ENCODE data around the gene KCTD7.
"Not testable (repeated sequence)": the region's sequence is repeated elsewhere in the genome, so short reads cannot be mapped to it uniquely, and the experiment has no call there.

KCTD7 gene

DNA sequence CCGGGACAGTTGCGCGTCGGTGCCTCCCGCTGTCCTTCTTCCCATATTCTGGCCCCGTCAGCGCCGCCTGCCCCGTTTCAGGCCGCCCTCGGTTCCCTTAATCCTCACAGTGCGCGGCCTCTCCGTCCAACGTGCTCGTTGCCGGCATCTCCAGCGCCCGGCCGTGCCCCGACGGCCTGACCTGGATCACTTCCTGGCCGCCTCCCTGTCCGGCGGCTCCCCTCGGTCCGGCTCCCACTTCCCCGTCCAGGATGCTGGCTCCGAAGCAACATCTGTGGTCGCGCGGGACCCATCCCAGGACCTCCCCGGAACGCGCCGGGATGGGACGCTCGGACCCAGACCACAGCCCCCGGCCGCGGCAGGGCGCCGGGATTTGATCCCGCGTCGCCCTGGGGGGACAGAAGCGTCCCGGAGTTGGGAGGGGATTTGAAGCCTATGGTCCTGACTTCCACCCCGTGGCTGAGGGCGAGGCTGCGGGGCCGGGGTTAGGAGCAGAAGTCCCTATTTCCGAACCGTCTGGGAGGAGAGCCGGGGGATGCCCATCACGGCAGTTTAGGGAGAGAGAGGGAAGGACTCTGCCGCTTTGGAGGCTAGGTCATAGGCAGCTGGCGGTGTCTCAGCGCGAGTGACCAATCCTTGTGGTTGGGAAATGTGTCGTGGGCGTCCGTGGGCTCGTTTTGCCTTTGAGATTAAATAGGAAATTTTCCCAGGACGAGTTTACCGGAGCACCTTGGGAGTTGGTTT lies 53.8 kb downstream of the KCTD7 start:
- no peak for DNase-seq

DNA sequence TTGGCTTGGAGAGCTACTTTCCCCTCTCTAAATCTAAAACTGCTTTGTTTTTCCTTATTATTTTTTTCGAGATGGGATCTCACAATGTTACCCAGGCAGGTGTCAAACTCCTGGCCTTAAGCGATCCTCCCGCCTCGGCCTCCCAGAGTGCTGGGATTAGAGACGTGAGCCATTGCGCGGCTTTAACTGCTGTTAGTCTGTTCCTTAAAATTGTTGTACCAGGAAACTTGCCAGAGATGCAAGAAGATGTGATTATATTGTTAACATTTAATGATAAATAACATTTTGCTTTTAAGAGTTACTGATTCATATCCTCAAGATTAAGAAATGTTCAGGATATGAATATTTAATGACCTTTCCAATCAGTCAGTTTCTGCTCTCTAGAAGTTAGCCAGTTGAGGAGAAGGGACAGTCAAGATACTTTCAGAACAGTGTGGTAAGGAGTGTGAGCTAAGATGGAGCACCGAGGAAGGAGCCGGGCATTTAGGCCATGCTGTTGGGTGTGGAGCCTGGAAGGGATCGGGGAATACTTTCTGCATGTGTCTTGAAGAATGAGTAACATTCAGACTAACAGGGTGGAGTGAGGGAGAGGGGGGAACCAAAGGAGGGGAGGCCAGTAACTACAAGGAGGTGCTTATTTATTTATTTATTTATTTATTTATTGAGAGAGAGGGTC lies 54.6 kb downstream of the KCTD7 start:
- DNase-seq: not testable (repeated sequence)

DNA sequence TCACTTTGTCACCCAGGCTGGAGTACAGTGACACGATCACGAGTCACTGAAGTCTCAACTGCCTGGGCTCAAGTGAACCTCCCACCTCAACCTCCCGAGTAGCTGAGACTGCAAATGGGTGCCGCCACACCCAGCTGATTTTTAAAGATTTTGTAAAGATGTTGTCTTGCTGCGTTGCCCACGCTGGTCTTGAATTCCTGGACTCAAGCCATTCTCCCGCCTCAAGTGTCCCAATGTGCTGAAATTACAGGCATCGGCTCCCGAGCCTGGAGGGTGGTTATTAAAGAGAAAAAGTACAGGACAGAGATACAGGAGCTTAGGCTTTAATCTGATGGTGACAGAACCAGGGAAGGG lies 55.1 kb downstream of the KCTD7 start:
- no peak for DNase-seq

DNA sequence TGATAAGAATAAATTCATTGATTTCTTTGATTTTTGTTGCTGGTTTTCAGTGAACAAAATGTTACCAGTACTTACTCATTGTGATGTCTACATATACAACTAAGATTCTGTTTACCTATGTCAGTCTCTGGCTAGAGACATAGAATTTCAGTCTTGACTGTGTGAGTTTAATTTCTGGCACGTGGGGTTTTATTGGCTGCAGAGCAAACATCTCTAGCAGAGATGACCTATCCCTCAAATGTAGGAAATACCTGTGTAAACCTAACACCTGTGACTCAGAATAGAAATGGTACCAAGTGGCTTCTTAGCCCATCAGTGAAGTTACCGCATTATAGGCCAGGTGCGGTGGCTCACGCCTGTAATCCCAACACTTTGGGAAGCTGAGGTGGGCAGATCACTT lies 57.0 kb downstream of the KCTD7 start:
- DNase-seq: not testable (repeated sequence)

DNA sequence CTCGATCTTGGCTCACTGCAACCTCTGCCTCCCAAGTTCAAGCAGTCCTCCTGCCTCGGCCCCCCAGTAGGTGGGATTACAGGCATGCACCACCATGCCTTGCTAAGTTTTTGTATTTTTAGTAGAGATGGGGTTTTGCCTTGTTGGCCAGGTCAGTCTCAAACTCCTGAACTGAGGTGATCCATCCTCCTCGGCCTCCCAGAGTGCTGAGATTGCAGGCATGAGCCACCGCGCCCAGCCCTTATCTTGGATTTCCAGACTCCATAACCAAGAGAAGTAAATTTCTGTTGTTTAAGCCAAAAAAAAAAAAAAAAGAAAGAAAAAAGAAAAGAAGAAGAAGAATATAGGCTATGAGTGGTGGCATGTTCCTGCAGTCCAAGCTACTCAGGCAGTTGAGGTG lies 58.5 kb downstream of the KCTD7 start:
- DNase-seq: no peak

DNA sequence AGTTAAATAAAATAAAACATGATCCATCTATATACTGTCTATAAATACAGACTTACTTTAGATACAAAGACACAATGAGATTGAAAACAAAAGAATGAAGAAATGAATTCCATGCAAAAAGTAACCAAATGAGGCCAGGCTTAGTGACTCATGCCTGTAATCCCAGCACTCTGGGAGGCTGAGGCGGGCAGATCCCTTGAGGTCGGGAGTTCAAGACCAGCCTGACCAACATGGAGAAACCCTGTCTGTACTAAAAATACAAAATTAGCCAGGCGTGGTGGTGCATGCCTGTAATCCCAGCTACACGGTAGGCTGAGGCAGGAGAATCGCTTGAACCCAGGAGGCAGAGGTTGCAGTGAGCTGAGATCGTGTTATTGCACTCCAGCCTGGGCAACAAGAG lies 59.0 kb downstream of the KCTD7 start:
- DNase-seq: not testable (repeated sequence)

DNA sequence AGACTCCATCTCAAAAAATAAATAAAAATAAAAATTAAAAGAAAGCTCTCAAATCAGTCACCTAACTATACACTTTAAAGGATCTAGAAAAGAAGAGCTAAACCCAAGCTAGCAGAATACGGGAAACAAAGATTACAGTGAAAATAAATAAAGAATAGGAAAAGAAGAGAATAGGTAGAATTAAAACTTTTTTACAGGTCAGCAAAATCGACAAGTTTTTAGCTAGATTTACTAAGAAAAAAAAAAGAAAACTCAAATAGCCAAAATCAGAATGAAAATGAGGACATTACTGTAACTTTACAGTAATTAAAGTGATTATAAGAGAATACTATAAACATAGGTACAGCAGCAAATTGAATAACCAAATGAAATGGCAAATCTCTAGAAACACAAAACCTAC lies 60.4 kb downstream of the KCTD7 start:
- no peak for DNase-seq

DNA sequence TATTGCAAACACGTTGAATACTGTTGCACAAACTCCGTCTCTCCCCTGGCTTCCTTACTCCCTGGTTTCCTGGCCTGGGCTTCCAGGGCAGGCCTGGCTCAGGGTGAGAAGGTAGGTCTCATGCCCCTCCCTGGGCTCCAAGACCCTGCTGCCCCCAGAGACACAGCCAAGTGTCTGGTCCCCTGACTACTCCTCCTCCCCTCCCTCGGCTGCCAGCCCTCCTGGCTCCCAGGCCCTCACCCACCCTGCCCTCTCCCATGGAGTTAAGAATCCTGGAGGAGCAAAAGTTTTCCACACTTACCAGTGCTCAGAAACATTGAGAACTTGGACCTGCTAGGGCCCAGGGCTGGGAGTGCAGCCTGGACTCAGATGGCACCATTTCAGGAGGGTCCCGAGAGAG lies 64.7 kb downstream of the KCTD7 start:
- DNase-seq: no peak

Measured in CD4-positive, alpha-beta T cell treated with Interleukin-17A for 1 hour (primary cell).